K562 (cell line): ENCODE results near the gene ITPR1. TPM values are rescaled to one million over a fixed set of nuclear protein-coding genes. Genes with fewer than 3 reads are reported as not detected.

Source experiments
- ATF2 ChIP-seq: sonication (generic); formaldehyde crosslinking; IDR thresholded peaks from 2 replicates; pipeline ENCODE4 v1.8.1; 2022; ENCODE audit warnings: missing genetic modification reagents
- ESRRB ChIP-seq: fragments of 250-450 bp; sonication (Bioruptor Pico); IDR thresholded peaks from 2 replicates; pipeline ENCODE4 v1.5.0; 2020; ENCODE audit warnings: mild to moderate bottlenecking, moderate library complexity, borderline replicate concordance
- FIP1L1 ChIP-seq: fragments of 200-400 bp; formaldehyde crosslinking; IDR thresholded peaks from 2 replicates; pipeline ENCODE4 v1.6.1; 2018; ENCODE audit warnings: mild to moderate bottlenecking, low read depth, low read length; ENCODE audit not compliant: poor library complexity, severe bottlenecking
- GABPB1 ChIP-seq: sonication (generic); formaldehyde crosslinking; IDR thresholded peaks from 2 replicates; pipeline ENCODE4 v1.8.0; 2022; ENCODE audit warnings: mild to moderate bottlenecking, missing genetic modification reagents
- HCFC1 ChIP-seq: IDR thresholded peaks from 2 replicates; pipeline ENCODE4 v1.6.1; 2012; ENCODE audit warnings: low read depth, low read length, improper control_type of control experiment
- MAFF ChIP-seq: IDR thresholded peaks from 2 replicates; pipeline ENCODE4 v1.6.1; 2012; ENCODE audit warnings: low read length, improper control_type of control experiment
- MNT ChIP-seq, 2 experiments: fragments of 450-650 bp; conservative IDR thresholded peaks; 2 replicates each; pipeline ENCODE4 v1.6.1; 2017; ENCODE audit warnings: mild to moderate bottlenecking in 2 of 2, moderate library complexity in 2 of 2
- NFYB ChIP-seq: IDR thresholded peaks from 2 replicates; pipeline ENCODE4 v1.6.1; 2011; ENCODE audit warnings: mild to moderate bottlenecking, moderate library complexity; ENCODE audit not compliant: insufficient read length; ENCODE audit errors: extremely low read depth
- NR0B1 ChIP-seq: fragments of 450-650 bp; IDR thresholded peaks from one replicate; pipeline ENCODE4 v1.6.1; 2018; ENCODE audit warnings: mild to moderate bottlenecking, moderate library complexity; ENCODE audit not compliant: partially characterized antibody
- PKNOX1 ChIP-seq: fragments of 450-650 bp; IDR thresholded peaks from 2 replicates; pipeline ENCODE4 v1.6.1; 2016
- POU5F1 ChIP-seq: fragments of 150-350 bp; IDR thresholded peaks from 2 replicates; pipeline ENCODE4 v1.6.1; 2014; ENCODE audit warnings: borderline replicate concordance, low read length, low read depth, mild to moderate bottlenecking; ENCODE audit not compliant: partially characterized antibody
- SLC30A9 ChIP-seq: fragments of 250-450 bp; sonication (Bioruptor Pico); IDR thresholded peaks from 2 replicates; pipeline ENCODE4 v1.8.0; 2022; ENCODE audit warnings: mild to moderate bottlenecking, moderate library complexity
- TFE3 ChIP-seq: fragments of 450-650 bp; formaldehyde crosslinking; IDR thresholded peaks from 2 replicates; pipeline ENCODE4 v1.4.0; 2020; ENCODE audit warnings: mild to moderate bottlenecking, mixed read lengths
- ZFP91 ChIP-seq: sonication (generic); formaldehyde crosslinking; IDR thresholded peaks from 2 replicates; pipeline ENCODE4 v1.8.0; 2022; ENCODE audit warnings: mild to moderate bottlenecking, missing genetic modification reagents
- ZFPM2 ChIP-seq: fragments of 250-450 bp; sonication (Bioruptor Pico); IDR thresholded peaks from 2 replicates; pipeline ENCODE4 v1.5.1; 2022; ENCODE audit warnings: mild to moderate bottlenecking
- ZNF140 ChIP-seq: fragments of 250-450 bp; sonication (Bioruptor Pico); IDR thresholded peaks from 2 replicates; pipeline ENCODE4 v1.8.0; 2021; ENCODE audit warnings: moderate library complexity, mild to moderate bottlenecking, inconsistent platforms
- ZNF311 ChIP-seq: fragments of 250-450 bp; sonication (Bioruptor Pico); IDR thresholded peaks from 2 replicates; pipeline ENCODE4 v1.4.0; 2020; ENCODE audit warnings: mild to moderate bottlenecking, moderate library complexity
- ZNF644 ChIP-seq: fragments of 200-800 bp; sonication (Bioruptor generic); IDR thresholded peaks from 2 replicates; pipeline ENCODE4 v1.6.1; 2016; ENCODE audit warnings: low read depth, missing genetic modification characterization, missing compliant biosample characterization
- ZNF830 ChIP-seq: fragments of 250-450 bp; sonication (Bioruptor Pico); IDR thresholded peaks from 2 replicates; pipeline ENCODE4 v1.5.0; 2021; ENCODE audit warnings: mild to moderate bottlenecking
- polyA plus RNA-seq, 8 experiments: library from polyadenylated mRNA; depleted of rRNA in 4 of 8; stranded (reverse) in 5 of 8; unstranded in 3 of 8; fragments of >200 nt; fragmentation: Nextera tagmentation in 2 of 8; fragmentation: Illumina TruSeq in 1 of 8; extraction: Ambion mirVana in 2 of 8; extraction: Trizol in 1 of 8; gene quantifications; 2 replicates each; pipeline versions ENCODE4 v1.2.1 to v1.2.3, GENCODE V29; 2011 to 2014; ENCODE audit warnings: inconsistent platforms in 1 of 8, missing spikeins in 1 of 8
- total RNA-seq, 7 experiments: library from RNA; depleted of rRNA in 6 of 7; stranded (reverse); fragments of >200 nt in 6 of 7; fragmentation: Illumina TruSeq in 2 of 7; extraction: Trizol in 2 of 7; gene quantifications; 2 replicates each; pipeline versions ENCODE4 v1.2.1 to v1.2.3, GENCODE V29; 2011 to 2021; ENCODE audit warnings: low replicate concordance in 1 of 7

Gene ITPR1
- total and polyA plus RNA-seq, 9 of the 15 experiments (the other 6 are each of a cell fraction or from before 2014, with no cell fraction given): 22.4 to 40.0 (median 27.4) TPM

GRCh38 chr3:4466741-4467521 is 26.2 kb upstream of the ITPR1 start, which contains the start of gene SUMF1 (continued):
- TF ChIP-seq NR0B1: no peak
- no peak for TF ChIP-seq FIP1L1
- no peak for TF ChIP-seq NFYB
- TF ChIP-seq ESRRB (CRISPR knock-in tag): no peak
- no peak for TF ChIP-seq POU5F1
- no peak for TF ChIP-seq PKNOX1
- peak; percentile 98 for TF ChIP-seq TFE3 (CRISPR knock-in tag)
- no peak for TF ChIP-seq SLC30A9 (CRISPR knock-in tag)
- TF ChIP-seq ZNF311: no peak
- no peak for TF ChIP-seq ZFPM2
- TF ChIP-seq ZNF830: no peak
- 0 out of 2 replicates have a peak, but pooled peaks have one; percentile 45 for TF ChIP-seq ZNF644 (tag)
- TF ChIP-seq GABPB1 (CRISPR knock-in tag): peak; percentile 88
- TF ChIP-seq ZNF140 (CRISPR knock-in tag): no peak
- peak; percentile 85 for TF ChIP-seq HCFC1
- peak; percentile 99 for TF ChIP-seq ZFP91
- no peak for TF ChIP-seq MAFF
- peak; percentile 95 to 99 for TF ChIP-seq MNT (conservative IDR thresholded peaks at IDR 0.05)
- TF ChIP-seq ATF2 (CRISPR knock-in tag): no peak
